Measurements from ENCODE around the gene KLF13.

Gene KLF13

GRCh38 chr15:31403606-31404005, 77.0 kb downstream of the KLF13 start:
- no peaks in the 10 kb centered on the region for H3K27me3 ChIP-seq (replicated peaks; ENCODE audit: insufficient read depth, low read length)
- TF ChIP-seq CTCF (IDR thresholded peaks at IDR 0.05; ENCODE audit: low read length) (no peak), EZH2phosphoT487 (IDR thresholded peaks at IDR 0.05; ENCODE audit: low read length) (no peak), EZH2 (optimal IDR thresholded peaks at IDR 0.05; ENCODE audit: low read depth, low read length) (no peak)
- H3K36me3 ChIP-seq (replicated peaks; ENCODE audit: insufficient read depth, low read length): no peaks in the 10 kb centered on the region
- no peaks in the 10 kb centered on the region for H3K9me2 ChIP-seq (replicated peaks; ENCODE audit: insufficient read depth, low read length)
- no peak for DNase-seq
- no peak overlapping the region for H3K9ac ChIP-seq (ENCODE audit: low read length)
- H4K20me1 ChIP-seq (ENCODE audit: insufficient read depth, low read length): no peaks in the 10 kb centered on the region
- H2AFZ ChIP-seq (ENCODE audit: low read length): no peak overlapping the region
- H3K4me3 ChIP-seq (ENCODE audit: low read length): no peak overlapping the region
- 0 out of 2 replicates have a peak, but pooled peaks cover 5% of the 10 kb centered on the region for H3F3A ChIP-seq (ENCODE audit: insufficient read depth, low read length)
- H3K27ac ChIP-seq (ENCODE audit: low read length): no peak overlapping the region
- H3K79me2 ChIP-seq (ENCODE audit: low read length): no peaks in the 10 kb centered on the region
- peaks cover 11% of the 10 kb centered on the region; the same call in 1 of the 2 replicates for H3K4me1 ChIP-seq (ENCODE audit: low read length)
- no peak overlapping the region for H3K4me2 ChIP-seq (ENCODE audit: low read depth, low read length)
- H3K9me3 ChIP-seq (replicated peaks; ENCODE audit: insufficient read depth, low read length): no peaks in the 10 kb centered on the region

GRCh38 chr15:31404345-31404744, 77.7 kb downstream of the KLF13 start:
- no peak for TF ChIP-seq EZH2phosphoT487 (IDR thresholded peaks at IDR 0.05; ENCODE audit: low read length)
- TF ChIP-seq CTCF (IDR thresholded peaks at IDR 0.05; ENCODE audit: low read length): no peak
- no peak for TF ChIP-seq EZH2 (optimal IDR thresholded peaks at IDR 0.05; ENCODE audit: low read depth, low read length)

GRCh38 chr15:31405200-31405920, 78.7 kb downstream of the KLF13 start:
- no peak overlapping the region for H2AFZ ChIP-seq (ENCODE audit: low read length)
- 0 out of 2 replicates have a peak, but pooled peaks cover 5% of the 10 kb centered on the region for H3F3A ChIP-seq (ENCODE audit: insufficient read depth, low read length)
- peak overlapping the region; percentile 42; the same call in 1 of the 2 replicates for H3K27ac ChIP-seq (ENCODE audit: low read length)
- peaks cover under 1% of the 10 kb centered on the region; the same call in 1 of the 2 replicates for H3K27me3 ChIP-seq (replicated peaks; ENCODE audit: insufficient read depth, low read length)
- no peaks in the 10 kb centered on the region for H3K79me2 ChIP-seq (ENCODE audit: low read length)
- no peaks in the 10 kb centered on the region for H3K9me2 ChIP-seq (replicated peaks; ENCODE audit: insufficient read depth, low read length)
- DNase-seq: peak; percentile 16
- no peaks in the 10 kb centered on the region for H4K20me1 ChIP-seq (ENCODE audit: insufficient read depth, low read length)
- H3K36me3 ChIP-seq (replicated peaks; ENCODE audit: insufficient read depth, low read length): no peaks in the 10 kb centered on the region
- H3K9me3 ChIP-seq (replicated peaks; ENCODE audit: insufficient read depth, low read length): no peaks in the 10 kb centered on the region
- H3K9ac ChIP-seq (ENCODE audit: low read length): no peak overlapping the region
- peak overlapping the region; percentile 22; the same call in 1 of the 2 replicates for H3K4me2 ChIP-seq (ENCODE audit: low read depth, low read length)
- peaks cover 11% of the 10 kb centered on the region; the same call in 1 of the 2 replicates for H3K4me1 ChIP-seq (ENCODE audit: low read length)
- no peak overlapping the region for H3K4me3 ChIP-seq (ENCODE audit: low read length)
- TF ChIP-seq EZH2 (optimal IDR thresholded peaks at IDR 0.05; ENCODE audit: low read depth, low read length) (no peak), EZH2phosphoT487 (IDR thresholded peaks at IDR 0.05; ENCODE audit: low read length) (no peak), CTCF (IDR thresholded peaks at IDR 0.05; ENCODE audit: low read length) (no peak)

More at GRCh38 chr15:31404345-31404744, 77.7 kb downstream of the KLF13 start:
- no peaks in the 10 kb centered on the region; the same call in 1 of the 2 replicates for H3K27me3 ChIP-seq (replicated peaks; ENCODE audit: insufficient read depth, low read length)
- H3K9me2 ChIP-seq (replicated peaks; ENCODE audit: insufficient read depth, low read length): no peaks in the 10 kb centered on the region
- no peaks in the 10 kb centered on the region for H3K79me2 ChIP-seq (ENCODE audit: low read length)
- DNase-seq: no peak
- H3K4me2 ChIP-seq (ENCODE audit: low read depth, low read length): no peak overlapping the region
- H2AFZ ChIP-seq (ENCODE audit: low read length): no peak overlapping the region
- no peaks in the 10 kb centered on the region for H3K9me3 ChIP-seq (replicated peaks; ENCODE audit: insufficient read depth, low read length)
- 0 out of 2 replicates have a peak, but pooled peaks cover 5% of the 10 kb centered on the region for H3F3A ChIP-seq (ENCODE audit: insufficient read depth, low read length)
- no peaks in the 10 kb centered on the region for H3K36me3 ChIP-seq (replicated peaks; ENCODE audit: insufficient read depth, low read length)
- no peaks in the 10 kb centered on the region for H4K20me1 ChIP-seq (ENCODE audit: insufficient read depth, low read length)
- H3K9ac ChIP-seq (ENCODE audit: low read length): no peak overlapping the region
- no peak overlapping the region for H3K27ac ChIP-seq (ENCODE audit: low read length)
- H3K4me3 ChIP-seq (ENCODE audit: low read length): no peak overlapping the region
- peaks cover 11% of the 10 kb centered on the region; the same call in 1 of the 2 replicates for H3K4me1 ChIP-seq (ENCODE audit: low read length)
